Progenitor cell of endocrine pancreas (in vitro differentiated cells): ENCODE measurements around the gene CCL7. TPM values are rescaled to one million over a fixed set of nuclear protein-coding genes. Genes with fewer than 3 reads are reported as not detected.

Source experiments
- DNase-seq: peaks from one replicate; pipeline ENCODE4 v3.0.0; 2021; ENCODE audit warnings: low spot score; ENCODE audit not compliant: unreplicated experiment
- H3K27ac Mint-ChIP-seq: 2 replicates; pipeline ENCODE4 v1.8.0; 2021; ENCODE audit warnings: mild to moderate bottlenecking, moderate library complexity, mixed read lengths
- H3K27me3 Mint-ChIP-seq: 2 replicates; pipeline ENCODE4 v1.8.0; 2021; ENCODE audit warnings: mixed read lengths
- H3K36me3 Mint-ChIP-seq: 2 replicates; pipeline ENCODE4 v1.8.0; 2022; ENCODE audit warnings: mixed read lengths; ENCODE audit not compliant: insufficient read depth
- H3K4me1 Mint-ChIP-seq: 2 replicates; pipeline ENCODE4 v1.8.0; 2021; ENCODE audit warnings: low read depth, mixed read lengths
- H3K4me3 Mint-ChIP-seq: 2 replicates; pipeline ENCODE4 v1.8.0; 2021; ENCODE audit warnings: low read depth, mild to moderate bottlenecking, moderate library complexity, mixed read lengths
- H3K9me3 Mint-ChIP-seq: 2 replicates; pipeline ENCODE4 v1.8.0; 2021; ENCODE audit warnings: low read depth, mixed read lengths
- long read RNA-seq: library from polyadenylated mRNA; unstranded; transcript quantifications from one replicate; pipeline ENCODE4 v2.0.0, GENCODE V29; 2020
- total RNA-seq: library from RNA; stranded (reverse); gene quantifications from 2 replicates; pipeline ENCODE4 v1.2.1, GENCODE V29; 2021
- TF ChIP-seq, protein P1 (sequence below): fragments of 200-600 bp; sonication (generic); IDR thresholded peaks from one replicate; pipeline ENCODE4 v1.5.0; 2021; ENCODE audit warnings: antibody characterized with exemption, mild to moderate bottlenecking; ENCODE audit not compliant: unreplicated experiment

CCL7 gene
- total RNA-seq: not detected in 2 replicates
- long read RNA-seq: 0 reads

GRCh38 chr17:34269969-34270368, at the start of gene CCL7:
Gene CCL7, plus strand, starts transcription at chr17:34270221. Its CDS starts 70 bp downstream, at chr17:34270291.
- no peak within 1 kb of the TSS for H3K4me3 Mint-ChIP-seq
- no peaks in the 10 kb centered on the region for H3K9me3 Mint-ChIP-seq
- no peaks in the 10 kb centered on the region for H3K36me3 Mint-ChIP-seq
- H3K4me1 Mint-ChIP-seq: no peaks in the 10 kb centered on the region
- H3K27ac Mint-ChIP-seq: no peak within 1 kb of the TSS
- H3K27me3 Mint-ChIP-seq: peaks cover 19% of the 10 kb centered on the region
- TF ChIP-seq, protein P1, sequence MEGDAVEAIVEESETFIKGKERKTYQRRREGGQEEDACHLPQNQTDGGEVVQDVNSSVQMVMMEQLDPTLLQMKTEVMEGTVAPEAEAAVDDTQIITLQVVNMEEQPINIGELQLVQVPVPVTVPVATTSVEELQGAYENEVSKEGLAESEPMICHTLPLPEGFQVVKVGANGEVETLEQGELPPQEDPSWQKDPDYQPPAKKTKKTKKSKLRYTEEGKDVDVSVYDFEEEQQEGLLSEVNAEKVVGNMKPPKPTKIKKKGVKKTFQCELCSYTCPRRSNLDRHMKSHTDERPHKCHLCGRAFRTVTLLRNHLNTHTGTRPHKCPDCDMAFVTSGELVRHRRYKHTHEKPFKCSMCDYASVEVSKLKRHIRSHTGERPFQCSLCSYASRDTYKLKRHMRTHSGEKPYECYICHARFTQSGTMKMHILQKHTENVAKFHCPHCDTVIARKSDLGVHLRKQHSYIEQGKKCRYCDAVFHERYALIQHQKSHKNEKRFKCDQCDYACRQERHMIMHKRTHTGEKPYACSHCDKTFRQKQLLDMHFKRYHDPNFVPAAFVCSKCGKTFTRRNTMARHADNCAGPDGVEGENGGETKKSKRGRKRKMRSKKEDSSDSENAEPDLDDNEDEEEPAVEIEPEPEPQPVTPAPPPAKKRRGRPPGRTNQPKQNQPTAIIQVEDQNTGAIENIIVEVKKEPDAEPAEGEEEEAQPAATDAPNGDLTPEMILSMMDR: no peak
- DNase-seq: no peak

DNA sequence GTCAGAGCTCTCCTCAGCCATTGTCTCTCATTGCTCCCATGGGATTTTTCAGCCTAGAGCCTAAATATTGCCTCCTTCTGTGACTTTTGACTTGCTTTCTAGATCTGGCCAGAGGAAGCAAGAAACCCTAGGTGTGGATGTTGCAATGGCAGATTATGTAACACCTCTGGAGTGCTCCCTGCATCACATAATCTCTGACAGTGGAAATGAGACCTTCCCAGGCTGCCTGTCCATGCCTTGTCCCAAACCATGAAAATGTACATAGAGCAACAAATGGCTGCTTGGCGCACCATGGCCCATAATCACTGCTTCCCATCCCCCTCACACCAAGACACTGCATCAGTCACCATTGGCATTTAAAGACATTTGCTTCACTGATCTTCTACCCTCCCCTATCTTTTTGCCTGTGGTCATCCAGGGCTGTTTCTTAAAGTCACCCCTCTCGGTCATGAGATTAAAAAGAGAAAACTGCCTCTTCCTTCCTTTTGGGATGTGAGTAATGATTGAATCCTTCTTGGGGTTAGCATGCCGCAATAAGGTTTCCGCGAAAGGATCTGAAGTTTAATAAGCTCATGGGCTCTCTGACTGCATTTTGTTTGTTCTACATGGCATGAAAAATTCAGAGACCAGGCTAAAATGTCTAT, 49.1 kb upstream of the CCL7 start:
- no peak for DNase-seq
- no peaks in the 10 kb centered on the region for H3K4me1 Mint-ChIP-seq
- H3K27me3 Mint-ChIP-seq: peaks cover 2% of the 10 kb centered on the region
- no peak overlapping the region for H3K27ac Mint-ChIP-seq
- H3K4me3 Mint-ChIP-seq: no peak overlapping the region
- no peaks in the 10 kb centered on the region for H3K36me3 Mint-ChIP-seq
- TF ChIP-seq, protein P1: no peak
- peaks cover 6% of the 10 kb centered on the region for H3K9me3 Mint-ChIP-seq

DNA sequence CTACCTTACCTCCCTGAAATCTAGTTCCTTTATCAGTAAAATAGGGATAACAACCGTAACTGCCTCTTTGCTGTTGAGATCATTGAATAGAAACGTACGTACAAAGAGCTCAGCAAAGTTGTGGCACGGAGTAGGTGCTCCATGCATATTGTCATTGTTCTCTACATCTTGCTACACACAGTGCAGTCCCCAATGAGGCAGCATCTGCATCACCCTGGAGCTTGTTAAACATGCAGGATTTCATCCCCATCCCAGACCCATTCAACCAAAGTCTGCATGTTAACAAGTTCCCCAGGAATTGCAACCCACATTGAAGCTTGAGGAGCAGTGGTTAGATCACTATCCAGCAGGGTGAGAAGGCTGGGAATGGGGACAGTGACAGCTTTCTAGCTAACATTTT, 48.6 kb upstream of the CCL7 start:
- Mint-ChIP-seq H3K4me1 (no peaks in the 10 kb centered on the region), H3K4me3 (no peak overlapping the region), H3K27me3 (peaks cover 2% of the 10 kb centered on the region), H3K9me3 (peaks cover 1% of the 10 kb centered on the region), H3K36me3 (no peaks in the 10 kb centered on the region), H3K27ac (no peak overlapping the region)
- TF ChIP-seq, protein P1: no peak
- no peak for DNase-seq

DNA sequence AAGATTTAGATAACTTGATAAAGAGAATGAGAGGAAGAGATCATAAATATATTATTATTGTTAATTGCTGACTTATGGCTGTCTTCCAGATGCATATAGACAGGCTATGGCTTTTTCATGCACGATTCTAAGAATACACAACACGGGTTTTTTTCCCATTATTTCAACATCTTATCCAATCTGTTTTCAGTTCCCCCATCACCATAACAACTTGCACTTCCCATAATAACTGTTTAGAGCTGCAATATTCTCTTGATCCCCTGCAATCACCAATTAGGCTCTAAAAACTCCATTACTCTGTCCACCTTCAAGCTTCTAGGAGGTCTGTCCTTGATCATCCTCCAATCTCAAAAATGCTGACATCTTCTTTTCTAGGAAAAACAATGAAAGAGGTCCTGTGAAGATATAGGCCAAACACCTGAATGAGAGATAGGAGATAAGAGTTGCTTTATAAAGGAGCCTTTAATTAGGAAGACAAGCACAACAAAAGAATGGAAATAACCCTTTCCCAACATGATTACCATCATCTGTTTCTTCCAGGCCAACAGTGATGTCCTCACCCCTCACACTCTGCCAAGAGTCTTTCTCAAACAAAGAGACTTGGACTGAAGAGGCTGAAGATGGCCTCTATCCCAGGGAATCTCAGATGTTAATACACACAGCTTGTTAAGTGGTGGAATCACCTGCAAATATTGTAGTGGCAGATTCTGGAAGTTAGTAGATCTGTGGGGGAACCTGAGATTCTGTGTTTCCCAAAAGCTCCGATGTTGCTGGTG, 47.1 kb upstream of the CCL7 start:
- H3K4me1 Mint-ChIP-seq: peaks cover 2% of the 10 kb centered on the region
- H3K27me3 Mint-ChIP-seq: peaks cover 2% of the 10 kb centered on the region
- no peaks in the 10 kb centered on the region for H3K36me3 Mint-ChIP-seq
- H3K9me3 Mint-ChIP-seq: no peaks in the 10 kb centered on the region
- no peak overlapping the region for H3K4me3 Mint-ChIP-seq
- TF ChIP-seq, protein P1: no peak
- DNase-seq: no peak
- no peak overlapping the region for H3K27ac Mint-ChIP-seq

DNA sequence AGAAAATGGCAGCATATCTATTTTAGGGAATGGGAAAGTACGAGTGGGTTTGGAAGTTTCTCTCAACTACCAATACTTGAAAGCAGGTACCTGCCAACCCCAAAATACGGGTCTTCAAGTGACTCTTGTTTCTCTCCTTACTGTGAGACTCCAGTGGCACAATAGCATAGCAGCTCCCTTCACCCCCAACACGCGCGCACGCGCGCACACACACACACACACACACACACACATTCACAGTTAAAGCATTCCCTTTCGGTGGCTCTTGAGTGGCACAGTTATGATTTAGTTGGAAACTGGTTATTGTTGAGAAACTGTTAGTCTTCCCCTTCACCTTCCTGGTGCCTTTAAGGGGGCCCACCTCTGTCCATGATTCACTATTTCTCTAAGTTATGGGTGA, 45.0 kb upstream of the CCL7 start:
- Mint-ChIP-seq H3K9me3 (peaks cover 5% of the 10 kb centered on the region), H3K4me3 (no peak overlapping the region), H3K27ac (no peak overlapping the region), H3K36me3 (no peaks in the 10 kb centered on the region), H3K27me3 (peaks cover 2% of the 10 kb centered on the region), H3K4me1 (peaks cover 2% of the 10 kb centered on the region)
- no peak for DNase-seq
- TF ChIP-seq, protein P1: no peak
